SK-N-SH (cell line): ENCODE measurements around the gene CELF4.
"Not testable (repeated sequence)": the region's sequence is repeated elsewhere in the genome, so short reads cannot be mapped to it uniquely, and the experiment has no call there.

ENCODE experiments used
- EP300 ChIP-seq, 2 experiments: IDR thresholded peaks; 2 replicates each; pipeline versions ENCODE4 v1.4.0 to v1.6.1; 2012; ENCODE audit warnings: borderline replicate concordance in 1 of 2, low read depth in 1 of 2, low read length in 1 of 2
- FOXM1 ChIP-seq: IDR thresholded peaks from 2 replicates; pipeline ENCODE4 v1.4.0; 2012; ENCODE audit warnings: low read depth, mild to moderate bottlenecking
- GABPA ChIP-seq: IDR thresholded peaks from 2 replicates; pipeline ENCODE4 v1.4.0; 2012; ENCODE audit warnings: low read depth, mild to moderate bottlenecking
- MEF2A ChIP-seq: IDR thresholded peaks from 2 replicates; pipeline ENCODE4 v1.4.0; 2012; ENCODE audit warnings: low read depth, borderline replicate concordance
- YY1 ChIP-seq: IDR thresholded peaks from 2 replicates; pipeline ENCODE4 v1.4.0; 2012; ENCODE audit warnings: low read depth, mild to moderate bottlenecking
- TF ChIP-seq, protein P1 (sequence below): fragments of 200-600 bp; sonication (generic); IDR thresholded peaks from 2 replicates; pipeline ENCODE4 v1.6.1; 2017; ENCODE audit warnings: antibody characterized with exemption, mild to moderate bottlenecking, moderate library complexity
- TF ChIP-seq, protein P2 (sequence below): IDR thresholded peaks from 2 replicates; pipeline ENCODE4 v1.6.1; 2012; ENCODE audit warnings: mild to moderate bottlenecking, low read depth, low read length, moderate library complexity

DNA sequence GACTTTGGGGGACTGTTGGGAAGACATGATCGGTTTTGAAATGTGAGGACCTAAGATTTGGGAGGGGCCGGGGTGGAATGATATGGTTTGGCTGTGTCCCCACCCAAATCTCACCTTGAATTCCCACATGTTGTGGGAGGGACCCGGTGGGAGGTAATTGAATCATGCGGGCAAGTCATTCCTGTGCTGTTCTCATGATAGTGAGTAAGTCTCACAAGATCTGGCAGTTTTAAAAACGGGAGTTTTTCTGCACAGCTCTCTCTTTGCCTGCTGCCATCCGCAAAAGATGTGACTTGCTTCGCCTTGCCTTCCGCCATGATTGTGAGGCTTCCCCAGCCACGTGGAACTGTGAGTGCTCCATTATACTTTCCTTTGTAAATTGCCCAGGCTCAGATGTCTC lies 207.5 kb downstream of the CELF4 start:
- TF ChIP-seq GABPA; EP300 (IDR thresholded peaks at IDR 0.05; ENCODE audit: borderline replicate concordance in 1 of 2, low read depth in 1 of 2, low read length in 1 of 2); YY1; MEF2A; FOXM1: not testable (repeated sequence)
- TF ChIP-seq, protein P1, sequence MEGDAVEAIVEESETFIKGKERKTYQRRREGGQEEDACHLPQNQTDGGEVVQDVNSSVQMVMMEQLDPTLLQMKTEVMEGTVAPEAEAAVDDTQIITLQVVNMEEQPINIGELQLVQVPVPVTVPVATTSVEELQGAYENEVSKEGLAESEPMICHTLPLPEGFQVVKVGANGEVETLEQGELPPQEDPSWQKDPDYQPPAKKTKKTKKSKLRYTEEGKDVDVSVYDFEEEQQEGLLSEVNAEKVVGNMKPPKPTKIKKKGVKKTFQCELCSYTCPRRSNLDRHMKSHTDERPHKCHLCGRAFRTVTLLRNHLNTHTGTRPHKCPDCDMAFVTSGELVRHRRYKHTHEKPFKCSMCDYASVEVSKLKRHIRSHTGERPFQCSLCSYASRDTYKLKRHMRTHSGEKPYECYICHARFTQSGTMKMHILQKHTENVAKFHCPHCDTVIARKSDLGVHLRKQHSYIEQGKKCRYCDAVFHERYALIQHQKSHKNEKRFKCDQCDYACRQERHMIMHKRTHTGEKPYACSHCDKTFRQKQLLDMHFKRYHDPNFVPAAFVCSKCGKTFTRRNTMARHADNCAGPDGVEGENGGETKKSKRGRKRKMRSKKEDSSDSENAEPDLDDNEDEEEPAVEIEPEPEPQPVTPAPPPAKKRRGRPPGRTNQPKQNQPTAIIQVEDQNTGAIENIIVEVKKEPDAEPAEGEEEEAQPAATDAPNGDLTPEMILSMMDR, result not testable (repeated sequence)
- TF ChIP-seq, protein P2, sequence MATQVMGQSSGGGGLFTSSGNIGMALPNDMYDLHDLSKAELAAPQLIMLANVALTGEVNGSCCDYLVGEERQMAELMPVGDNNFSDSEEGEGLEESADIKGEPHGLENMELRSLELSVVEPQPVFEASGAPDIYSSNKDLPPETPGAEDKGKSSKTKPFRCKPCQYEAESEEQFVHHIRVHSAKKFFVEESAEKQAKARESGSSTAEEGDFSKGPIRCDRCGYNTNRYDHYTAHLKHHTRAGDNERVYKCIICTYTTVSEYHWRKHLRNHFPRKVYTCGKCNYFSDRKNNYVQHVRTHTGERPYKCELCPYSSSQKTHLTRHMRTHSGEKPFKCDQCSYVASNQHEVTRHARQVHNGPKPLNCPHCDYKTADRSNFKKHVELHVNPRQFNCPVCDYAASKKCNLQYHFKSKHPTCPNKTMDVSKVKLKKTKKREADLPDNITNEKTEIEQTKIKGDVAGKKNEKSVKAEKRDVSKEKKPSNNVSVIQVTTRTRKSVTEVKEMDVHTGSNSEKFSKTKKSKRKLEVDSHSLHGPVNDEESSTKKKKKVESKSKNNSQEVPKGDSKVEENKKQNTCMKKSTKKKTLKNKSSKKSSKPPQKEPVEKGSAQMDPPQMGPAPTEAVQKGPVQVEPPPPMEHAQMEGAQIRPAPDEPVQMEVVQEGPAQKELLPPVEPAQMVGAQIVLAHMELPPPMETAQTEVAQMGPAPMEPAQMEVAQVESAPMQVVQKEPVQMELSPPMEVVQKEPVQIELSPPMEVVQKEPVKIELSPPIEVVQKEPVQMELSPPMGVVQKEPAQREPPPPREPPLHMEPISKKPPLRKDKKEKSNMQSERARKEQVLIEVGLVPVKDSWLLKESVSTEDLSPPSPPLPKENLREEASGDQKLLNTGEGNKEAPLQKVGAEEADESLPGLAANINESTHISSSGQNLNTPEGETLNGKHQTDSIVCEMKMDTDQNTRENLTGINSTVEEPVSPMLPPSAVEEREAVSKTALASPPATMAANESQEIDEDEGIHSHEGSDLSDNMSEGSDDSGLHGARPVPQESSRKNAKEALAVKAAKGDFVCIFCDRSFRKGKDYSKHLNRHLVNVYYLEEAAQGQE, result not testable (repeated sequence)
